ENCODE results near the gene FANCB.

Gene FANCB

GRCh38 chrX:14875624-14876023 is 2.8 kb upstream of the FANCB start:
- no peak for TF ChIP-seq EZH2phosphoT487 (IDR thresholded peaks at IDR 0.05; ENCODE audit: low read length)
- no peak for TF ChIP-seq EZH2 (optimal IDR thresholded peaks at IDR 0.05; ENCODE audit: low read depth, low read length)
- no peak for TF ChIP-seq CTCF (IDR thresholded peaks at IDR 0.05; ENCODE audit: low read length)
- H3K27ac ChIP-seq (ENCODE audit: low read length): no peak overlapping the region

GRCh38 chrX:14873676-14874049 is 794 bp upstream of the FANCB start:
- no peaks in the 10 kb centered on the region for H4K20me1 ChIP-seq (ENCODE audit: insufficient read depth, low read length)
- no peak for TF ChIP-seq CTCF (IDR thresholded peaks at IDR 0.05; ENCODE audit: low read length)
- TF ChIP-seq EZH2 (optimal IDR thresholded peaks at IDR 0.05; ENCODE audit: low read depth, low read length): no peak
- no peak for TF ChIP-seq EZH2phosphoT487 (IDR thresholded peaks at IDR 0.05; ENCODE audit: low read length)
- no peak for DNase-seq
- H3F3A ChIP-seq (ENCODE audit: insufficient read depth, low read length): no peaks in the 10 kb centered on the region
- peaks cover 36% of the 10 kb centered on the region for H3K79me2 ChIP-seq (ENCODE audit: low read length)
- H3K4me1 ChIP-seq (ENCODE audit: low read length): no peaks in the 10 kb centered on the region
- H3K9me3 ChIP-seq (replicated peaks; ENCODE audit: insufficient read depth, low read length): no peaks in the 10 kb centered on the region
- H3K27me3 ChIP-seq (replicated peaks; ENCODE audit: insufficient read depth, low read length): no peaks in the 10 kb centered on the region
- peak overlapping the region; percentile 72 for H3K9ac ChIP-seq (ENCODE audit: low read length)
- peak overlapping the region; percentile 73 for H3K4me2 ChIP-seq (ENCODE audit: low read depth, low read length)
- no peaks in the 10 kb centered on the region for H3K9me2 ChIP-seq (replicated peaks; ENCODE audit: insufficient read depth, low read length)
- peak overlapping the region; percentile 54; the same call in 1 of the 2 replicates for H3K27ac ChIP-seq (ENCODE audit: low read length)
- H2AFZ ChIP-seq (ENCODE audit: low read length): peak overlapping the region; percentile 85
- H3K4me3 ChIP-seq (ENCODE audit: low read length): peak overlapping the region; percentile 79
- no peaks in the 10 kb centered on the region for H3K36me3 ChIP-seq (replicated peaks; ENCODE audit: insufficient read depth, low read length)

More at GRCh38 chrX:14875624-14876023, 2.8 kb upstream of the FANCB start:
- Histone ChIP-seq H4K20me1 (ENCODE audit: insufficient read depth, low read length) (no peaks in the 10 kb centered on the region), H3K9me3 (replicated peaks; ENCODE audit: insufficient read depth, low read length) (no peaks in the 10 kb centered on the region), H3K79me2 (ENCODE audit: low read length) (peaks cover 28% of the 10 kb centered on the region), H3K36me3 (replicated peaks; ENCODE audit: insufficient read depth, low read length) (no peaks in the 10 kb centered on the region), H2AFZ (ENCODE audit: low read length) (no peak overlapping the region), H3K4me1 (ENCODE audit: low read length) (no peaks in the 10 kb centered on the region), H3K9me2 (replicated peaks; ENCODE audit: insufficient read depth, low read length) (no peaks in the 10 kb centered on the region), H3K27me3 (replicated peaks; ENCODE audit: insufficient read depth, low read length) (no peaks in the 10 kb centered on the region), H3K4me3 (ENCODE audit: low read length) (no peak overlapping the region), H3K9ac (ENCODE audit: low read length) (no peak overlapping the region), H3F3A (ENCODE audit: insufficient read depth, low read length) (no peaks in the 10 kb centered on the region), H3K4me2 (ENCODE audit: low read depth, low read length) (no peak overlapping the region)
- no peak for DNase-seq

DNA sequence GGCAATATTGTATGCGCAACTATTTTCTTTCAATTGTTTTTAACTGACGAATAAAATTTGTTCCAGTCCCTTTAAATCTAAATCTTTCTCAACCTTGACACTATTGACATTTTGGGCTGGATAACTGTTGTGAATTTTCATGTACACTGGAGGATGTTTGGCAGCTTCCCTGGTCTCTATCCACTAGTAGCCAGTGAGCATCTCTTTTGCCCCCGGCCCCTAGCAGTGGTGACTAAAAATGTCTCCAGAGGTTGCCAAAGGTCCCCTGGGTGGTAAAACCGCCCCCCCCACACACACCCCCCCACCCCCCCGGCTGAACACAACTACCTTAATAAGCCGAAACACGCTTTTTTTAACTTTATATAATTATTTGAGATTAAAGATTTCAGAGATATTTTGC is 514 bp downstream of the FANCB start:
- DNase-seq: no peak
- H3K9me2 ChIP-seq (replicated peaks; ENCODE audit: insufficient read depth, low read length): no peaks in the 10 kb centered on the region
- peak overlapping the region; percentile 84 for H2AFZ ChIP-seq (ENCODE audit: low read length)
- H3K4me2 ChIP-seq (ENCODE audit: low read depth, low read length): peak overlapping the region; percentile 50
- H3K36me3 ChIP-seq (replicated peaks; ENCODE audit: insufficient read depth, low read length): no peaks in the 10 kb centered on the region
- TF ChIP-seq EZH2phosphoT487 (IDR thresholded peaks at IDR 0.05; ENCODE audit: low read length) (no peak), CTCF (IDR thresholded peaks at IDR 0.05; ENCODE audit: low read length) (no peak), EZH2 (optimal IDR thresholded peaks at IDR 0.05; ENCODE audit: low read depth, low read length) (no peak)
- no peaks in the 10 kb centered on the region for H3K27me3 ChIP-seq (replicated peaks; ENCODE audit: insufficient read depth, low read length)
- H3F3A ChIP-seq (ENCODE audit: insufficient read depth, low read length): no peaks in the 10 kb centered on the region
- no peaks in the 10 kb centered on the region for H3K9me3 ChIP-seq (replicated peaks; ENCODE audit: insufficient read depth, low read length)
- peak overlapping the region; percentile 71 for H3K9ac ChIP-seq (ENCODE audit: low read length)
- H4K20me1 ChIP-seq (ENCODE audit: insufficient read depth, low read length): no peaks in the 10 kb centered on the region
- peak overlapping the region; percentile 86 for H3K4me3 ChIP-seq (ENCODE audit: low read length)
- H3K79me2 ChIP-seq (ENCODE audit: low read length): peaks cover 48% of the 10 kb centered on the region
- H3K4me1 ChIP-seq (ENCODE audit: low read length): no peaks in the 10 kb centered on the region
- no peak overlapping the region for H3K27ac ChIP-seq (ENCODE audit: low read length)

Data from MM.1S (cell line).